GM12878 (cell line): Measurements from ENCODE around the gene SETDB1. TPM values are rescaled to one million over a fixed set of nuclear protein-coding genes. Genes with fewer than 3 reads are reported as not detected.

Source experiments
- ATAC-seq: fragments of 200-7000 bp; cut with Tn5 transposase; 3 replicates; pipeline ENCODE4 v1.9.1; 2020; ENCODE audit warnings: mild to moderate bottlenecking, moderate library complexity
- BruUV-seq: library from RNA; stranded (reverse); fragments of 400-500 nt; replicated peaks from 2 replicates; lab custom pipeline; 2021; lab: Mats Ljungman, UMichigan
- CTCF ChIA-PET: fragments of 300-600 bp; sonication (Branson Sonifier 250); formaldehyde crosslinking; extraction: SDS; loops from one replicate; lab custom pipeline; 2021; ENCODE audit warnings: inconsistent platforms; lab: Yijun Ruan, JAX
- POLR2A ChIA-PET: fragments of 350-600 bp; formaldehyde crosslinking; extraction: SDS; loops from one replicate; lab custom pipeline; 2021; ENCODE audit warnings: inconsistent platforms; lab: Charles Lee
- RAD21 ChIA-PET: fragments of 300-600 bp; sonication (Branson Sonifier 250); formaldehyde crosslinking; loops from one replicate; lab custom pipeline; 2023; ENCODE audit warnings: antibody characterized with exemption; ENCODE audit not compliant: unreplicated experiment; lab: Charles Lee
- SMC1A ChIA-PET: fragments of 300-600 bp; sonication (Branson Sonifier 250); formaldehyde crosslinking; loops from one replicate; lab custom pipeline; 2023; ENCODE audit not compliant: unreplicated experiment, uncharacterized antibody; lab: Charles Lee
- DNase-seq: peaks from one replicate; pipeline ENCODE4 v3.0.0-alpha.2; 2011; ENCODE audit warnings: low read depth, low spot score
- FAIRE-seq: peaks from 3 replicates; lab custom pipeline; 2011; peaks lifted over from hg19 to GRCh38; lab: Jason Lieb, UNC
- H2AFZ ChIP-seq: 2 replicates; pipeline ENCODE4 v1.6.0; 2011; ENCODE audit warnings: low read depth, low read length, control low read depth; ENCODE audit not compliant: control insufficient read depth
- H3K27ac ChIP-seq: 2 replicates; pipeline ENCODE4 v1.5.1; 2011; ENCODE audit warnings: control low read depth; ENCODE audit not compliant: control insufficient read depth, insufficient read depth
- H3K27me3 ChIP-seq, 2 experiments: replicated peaks in 1 of 2; 2 replicates each; pipeline versions ENCODE4 v1.6.0 to v1.6.1; 2011; ENCODE audit warnings: low read length in 1 of 2; ENCODE audit not compliant: control insufficient read depth in 2 of 2, insufficient read depth in 2 of 2
- H3K36me3 ChIP-seq, 2 experiments: 2 replicates each; pipeline ENCODE4 v1.5.1; 2011; ENCODE audit warnings: low read length in 1 of 2; ENCODE audit not compliant: control insufficient read depth in 2 of 2, insufficient read depth in 2 of 2
- H3K4me1 ChIP-seq: 2 replicates; pipeline ENCODE4 v1.6.1; 2011; ENCODE audit warnings: mild to moderate bottlenecking, low read length, moderate library complexity, mixed read lengths; ENCODE audit not compliant: control insufficient read depth, insufficient read depth
- H3K4me2 ChIP-seq: 2 replicates; pipeline ENCODE4 v1.6.0; 2011; ENCODE audit warnings: control low read depth; ENCODE audit not compliant: control insufficient read depth, insufficient read depth
- H3K4me3 ChIP-seq: fragments of 200-600 bp; sonication (generic); 2 replicates; pipeline ENCODE4 v1.5.1; 2016
- H3K79me2 ChIP-seq: 2 replicates; pipeline ENCODE4 v1.6.0; 2011; ENCODE audit warnings: low read length; ENCODE audit not compliant: control insufficient read depth, insufficient read depth
- H3K9ac ChIP-seq: 2 replicates; pipeline ENCODE4 v1.8.0; 2011; ENCODE audit warnings: low read length, control low read depth, mixed read lengths; ENCODE audit not compliant: control insufficient read depth, insufficient read depth
- H3K9me3 ChIP-seq: replicated peaks from 3 replicates; pipeline ENCODE4 v1.5.1; 2011; ENCODE audit warnings: mild to moderate bottlenecking, low read length; ENCODE audit not compliant: control insufficient read depth, insufficient read depth
- H4K20me1 ChIP-seq: 2 replicates; pipeline ENCODE4 v1.6.0; 2011; ENCODE audit not compliant: control insufficient read depth, insufficient read depth
- WGBS: methylation state at CpG from one replicate; pipeline ENCODE4 v1.1.6; 2016; ENCODE audit warnings: low lambda C conversion rate; ENCODE audit not compliant: insufficient replicate concordance, insufficient coverage; ENCODE audit errors: missing lambda C conversion rate; 5-methylcytosine and 5-hydroxymethylcytosine counted together
- in situ Hi-C: fragments of 300-500 bp; cut with MboI; formaldehyde crosslinking; loops from 9 replicates; pipeline ENCODE4 v1.14.3; 2018; ENCODE audit warnings: mixed read lengths
- intact Hi-C: fragments of 100-400 bp; cut with micrococcal nuclease; formaldehyde crosslinking; loops from one replicate; pipeline ENCODE4 v1.14.2; 2022; ENCODE audit not compliant: unreplicated experiment
- polyA plus RNA-seq, 11 experiments: library from polyadenylated mRNA; depleted of rRNA in 4 of 11; unstranded in 6 of 11; stranded (reverse) in 5 of 11; fragments of >200 nt; fragmentation: Nextera tagmentation in 4 of 11; fragmentation: Illumina TruSeq in 1 of 11; extraction: Ambion mirVana in 4 of 11; extraction: Trizol in 1 of 11; gene quantifications; 1 replicate in 1 of 11; 2 replicates in 10 of 11; pipeline versions ENCODE4 v1.2.1 to v1.2.3, GENCODE V29; 2011 to 2016; ENCODE audit warnings: inconsistent platforms in 2 of 11, missing spikeins in 2 of 11, low read depth in 1 of 11
- total RNA-seq, 4 experiments: library from RNA; depleted of rRNA in 3 of 4; stranded (reverse); fragments of >200 nt in 3 of 4; fragmentation: Illumina TruSeq in 1 of 4; extraction: Trizol in 1 of 4; gene quantifications; 2 replicates each; pipeline versions ENCODE4 v1.2.1 to v1.2.3, GENCODE V29; 2013 to 2021
- TF ChIP-seq, protein P1 (sequence below): fragments of 450-650 bp; IDR thresholded peaks from 2 replicates; pipeline ENCODE4 v1.6.1; 2016; ENCODE audit warnings: mild to moderate bottlenecking
- TF ChIP-seq, protein P2 (sequence below): IDR thresholded peaks from 2 replicates; pipeline ENCODE4 v1.6.1; 2012; ENCODE audit warnings: low read depth, low read length, improper control_type of control experiment
- TF ChIP-seq, protein P3 (sequence below): IDR thresholded peaks from 2 replicates; pipeline ENCODE4 v1.6.1; 2012; ENCODE audit warnings: low read depth, low read length, improper control_type of control experiment

Gene SETDB1
- total and polyA plus RNA-seq, 10 of the 15 experiments (the other 5 are each of a cell fraction or from before 2014, with no cell fraction given) = 14.3 to 56.7 (median 35.7) TPM

DNA sequence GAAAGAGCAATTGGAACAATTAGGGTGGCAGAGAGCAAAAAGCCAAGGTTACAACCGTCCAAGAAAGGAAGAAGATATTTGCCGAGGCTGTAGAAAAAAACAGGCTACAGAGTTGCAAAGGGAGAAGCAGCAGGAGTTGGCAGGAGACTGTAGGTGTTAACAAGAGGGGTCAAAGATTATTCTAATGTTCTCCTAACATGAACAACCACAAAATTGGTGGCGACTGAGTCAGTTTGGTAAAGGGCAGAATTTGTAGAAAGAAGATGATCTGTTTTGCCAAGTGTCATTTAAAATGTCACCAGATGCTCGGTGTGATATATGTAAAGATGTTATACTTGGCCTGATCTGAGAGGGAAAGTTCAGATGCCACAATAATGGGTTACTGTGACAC lies 81.7 kb downstream of the SETDB1 start:
- Histone ChIP-seq H2AFZ (peak overlapping the region; percentile 94), H3K4me1 (peaks cover 12% of the 10 kb centered on the region), H3K36me3 (no peaks in the 10 kb centered on the region), H3K4me3 (peak overlapping the region; percentile 34), H3K4me2 (peak overlapping the region; percentile 99), H3K27ac (peak overlapping the region; percentile 30; the same call in 1 of the 2 replicates), H3K79me2 (peaks cover 16% of the 10 kb centered on the region), H4K20me1 (no peaks in the 10 kb centered on the region), H3K9me3 (no peaks in the 10 kb centered on the region), H3K27me3 (no peaks in the 10 kb centered on the region), H3K9ac (no peak overlapping the region)
- RAD21 ChIA-PET = no interaction called here
- intact Hi-C loops (no loop called here), in situ Hi-C loops (no loop called here)
- SMC1A ChIA-PET = interaction anchor here (3.6 kb wide), 1 partner anchor 12 kb away, joined by 34 read pairs; no protein-coding TSS in a partner anchor
- CTCF ChIA-PET = interaction anchor here (1.9 to 16.2 kb wide), 4 partner anchors 12 to 92 kb away, joined by 4 to 252 read pairs (median 50); partner anchors contain the start of genes ANXA9 and CERS2
- no TSS peak for BruUV-seq
- ATAC-seq = no peak
- TF ChIP-seq, protein P1, sequence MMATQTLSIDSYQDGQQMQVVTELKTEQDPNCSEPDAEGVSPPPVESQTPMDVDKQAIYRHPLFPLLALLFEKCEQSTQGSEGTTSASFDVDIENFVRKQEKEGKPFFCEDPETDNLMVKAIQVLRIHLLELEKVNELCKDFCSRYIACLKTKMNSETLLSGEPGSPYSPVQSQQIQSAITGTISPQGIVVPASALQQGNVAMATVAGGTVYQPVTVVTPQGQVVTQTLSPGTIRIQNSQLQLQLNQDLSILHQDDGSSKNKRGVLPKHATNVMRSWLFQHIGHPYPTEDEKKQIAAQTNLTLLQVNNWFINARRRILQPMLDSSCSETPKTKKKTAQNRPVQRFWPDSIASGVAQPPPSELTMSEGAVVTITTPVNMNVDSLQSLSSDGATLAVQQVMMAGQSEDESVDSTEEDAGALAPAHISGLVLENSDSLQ = peak; percentile 59; the same call in 1 of the 2 replicates
- TF ChIP-seq, protein P2, sequence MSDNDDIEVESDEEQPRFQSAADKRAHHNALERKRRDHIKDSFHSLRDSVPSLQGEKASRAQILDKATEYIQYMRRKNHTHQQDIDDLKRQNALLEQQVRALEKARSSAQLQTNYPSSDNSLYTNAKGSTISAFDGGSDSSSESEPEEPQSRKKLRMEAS = peak; percentile 32; the same call in 1 of the 2 replicates
- TF ChIP-seq, protein P3, sequence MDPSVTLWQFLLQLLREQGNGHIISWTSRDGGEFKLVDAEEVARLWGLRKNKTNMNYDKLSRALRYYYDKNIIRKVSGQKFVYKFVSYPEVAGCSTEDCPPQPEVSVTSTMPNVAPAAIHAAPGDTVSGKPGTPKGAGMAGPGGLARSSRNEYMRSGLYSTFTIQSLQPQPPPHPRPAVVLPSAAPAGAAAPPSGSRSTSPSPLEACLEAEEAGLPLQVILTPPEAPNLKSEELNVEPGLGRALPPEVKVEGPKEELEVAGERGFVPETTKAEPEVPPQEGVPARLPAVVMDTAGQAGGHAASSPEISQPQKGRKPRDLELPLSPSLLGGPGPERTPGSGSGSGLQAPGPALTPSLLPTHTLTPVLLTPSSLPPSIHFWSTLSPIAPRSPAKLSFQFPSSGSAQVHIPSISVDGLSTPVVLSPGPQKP = no peak
- no peak for FAIRE-seq
- POLR2A ChIA-PET = no interaction called here
- DNase-seq = no peak
- 47% methylated on average over 4 of the region's 4 CpGs for WGBS
